ENCODE measurements around the gene ABCA13.

Gene ABCA13

GRCh38 chr7:48132792-48133191 lies 38.5 kb upstream of the ABCA13 start:
- DNase-seq: no peak
- Histone ChIP-seq H3K23ac (ENCODE audit: low read length in 2 of 2) (no peak overlapping the region), H4K8ac (ENCODE audit: low read length) (no peak overlapping the region), H3K27me3 (ENCODE audit: control insufficient read depth in 1 of 2, insufficient read depth in 1 of 2, low read length in 2 of 2) (no peaks in the 10 kb centered on the region), H3K79me1 (replicated peaks; ENCODE audit: low read length, poor library complexity, severe bottlenecking) (no peaks in the 10 kb centered on the region), H3K9ac (ENCODE audit: low read length) (no peak overlapping the region), H2BK5ac (ENCODE audit: low read depth, low read length, poor library complexity, severe bottlenecking) (no peak overlapping the region), H3K9me3 (ENCODE audit: control insufficient read depth, low read length) (no peaks in the 10 kb centered on the region), H3K4me3 (ENCODE audit: insufficient read depth in 1 of 2, low read depth in 1 of 2, low read length in 2 of 2) (no peak overlapping the region), H2AK5ac (ENCODE audit: low read length, severe bottlenecking) (no peak overlapping the region), H2BK120ac (ENCODE audit: low read depth, low read length) (no peak overlapping the region), H2AFZ (ENCODE audit: low read depth, low read length) (no peak overlapping the region), H3K4ac (ENCODE audit: low read depth in 1 of 2, low read length in 2 of 2) (no peak overlapping the region), H3K14ac (ENCODE audit: low read length in 2 of 2) (no peak overlapping the region), H3K18ac (ENCODE audit: low read depth in 1 of 2, low read length in 2 of 2) (no peak overlapping the region), H2BK15ac (ENCODE audit: low read depth, poor library complexity, severe bottlenecking) (no peak overlapping the region), H3K4me1 (ENCODE audit: control insufficient read depth, insufficient read depth, low read depth, low read length) (no peaks in the 10 kb centered on the region), H3K36me3 (ENCODE audit: control insufficient read depth in 1 of 2, insufficient read depth in 2 of 2, low read depth in 1 of 2, low read length in 2 of 2) (no peaks in the 10 kb centered on the region), H3K4me2 (ENCODE audit: low read length, poor library complexity, severe bottlenecking) (no peak overlapping the region), H2BK12ac (ENCODE audit: low read length in 2 of 2) (no peak overlapping the region), H4K91ac (ENCODE audit: low read length) (no peak overlapping the region), H3K27ac (ENCODE audit: low read length, poor library complexity, severe bottlenecking) (no peak overlapping the region)

DNA sequence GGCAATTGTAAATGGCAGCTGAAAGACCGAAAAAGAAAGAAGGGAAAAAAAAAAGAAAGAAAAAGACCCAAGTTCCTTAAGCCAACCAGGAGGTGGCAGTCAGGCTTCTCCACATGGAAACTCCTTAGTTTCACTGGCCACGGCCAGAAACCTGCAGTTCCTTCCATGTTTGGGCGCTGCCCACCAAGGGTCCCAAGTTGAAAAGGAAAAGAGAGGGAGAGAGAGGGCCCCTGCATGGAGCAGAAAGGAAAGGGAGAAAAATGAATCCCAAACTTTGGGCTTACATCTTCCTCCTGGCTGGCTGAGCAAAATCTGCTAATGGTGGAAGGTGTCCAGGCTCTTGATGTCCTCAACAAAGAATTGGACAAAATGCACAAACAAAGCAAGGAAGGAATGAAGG lies 31.8 kb upstream of the ABCA13 start:
- Histone ChIP-seq H3K27ac (ENCODE audit: low read length, poor library complexity, severe bottlenecking) (no peak overlapping the region), H3K18ac (ENCODE audit: low read depth in 1 of 2, low read length in 2 of 2) (no peak overlapping the region), H2AFZ (ENCODE audit: low read depth, low read length) (no peak overlapping the region), H2BK12ac (ENCODE audit: low read length in 2 of 2) (no peak overlapping the region), H4K91ac (ENCODE audit: low read length) (no peak overlapping the region), H2BK5ac (ENCODE audit: low read depth, low read length, poor library complexity, severe bottlenecking) (no peak overlapping the region), H3K14ac (ENCODE audit: low read length in 2 of 2) (no peak overlapping the region), H3K4ac (ENCODE audit: low read depth in 1 of 2, low read length in 2 of 2) (no peak overlapping the region), H3K9ac (ENCODE audit: low read length) (no peak overlapping the region), H3K36me3 (ENCODE audit: control insufficient read depth in 1 of 2, insufficient read depth in 2 of 2, low read depth in 1 of 2, low read length in 2 of 2) (no peaks in the 10 kb centered on the region), H3K9me3 (ENCODE audit: control insufficient read depth, low read length) (no peaks in the 10 kb centered on the region), H3K4me3 (ENCODE audit: insufficient read depth in 1 of 2, low read depth in 1 of 2, low read length in 2 of 2) (no peak overlapping the region), H3K4me2 (ENCODE audit: low read length, poor library complexity, severe bottlenecking) (no peak overlapping the region), H2AK5ac (ENCODE audit: low read length, severe bottlenecking) (no peak overlapping the region), H3K27me3 (ENCODE audit: control insufficient read depth in 1 of 2, insufficient read depth in 1 of 2, low read length in 2 of 2) (no peaks in the 10 kb centered on the region), H3K4me1 (ENCODE audit: control insufficient read depth, insufficient read depth, low read depth, low read length) (peaks cover 4% of the 10 kb centered on the region), H2BK120ac (ENCODE audit: low read depth, low read length) (no peak overlapping the region), H2BK15ac (ENCODE audit: low read depth, poor library complexity, severe bottlenecking) (no peak overlapping the region), H3K79me1 (replicated peaks; ENCODE audit: low read length, poor library complexity, severe bottlenecking) (no peaks in the 10 kb centered on the region), H3K23ac (ENCODE audit: low read length in 2 of 2) (no peak overlapping the region), H4K8ac (ENCODE audit: low read length) (no peak overlapping the region)
- WGBS: 74% methylated on average over 3 of the region's 3 CpGs
- DNase-seq: peak; percentile 11

- H3K4me1 ChIP-seq (ENCODE audit: control insufficient read depth, insufficient read depth, low read depth, low read length): peaks cover 4% of the 10 kb centered on the region
- WGBS: 63% methylated on average over 7 of the region's 7 CpGs
- no peak overlapping the region for H2AFZ ChIP-seq (ENCODE audit: low read depth, low read length)
- no peak overlapping the region for H3K4ac ChIP-seq (ENCODE audit: low read depth in 1 of 2, low read length in 2 of 2)
- H3K18ac ChIP-seq (ENCODE audit: low read depth in 1 of 2, low read length in 2 of 2): no peak overlapping the region
- H3K9me3 ChIP-seq (ENCODE audit: control insufficient read depth, low read length): no peaks in the 10 kb centered on the region
- no peaks in the 10 kb centered on the region for H3K36me3 ChIP-seq (ENCODE audit: control insufficient read depth in 1 of 2, insufficient read depth in 2 of 2, low read depth in 1 of 2, low read length in 2 of 2)
- H2BK120ac ChIP-seq (ENCODE audit: low read depth, low read length): no peak overlapping the region
- no peaks in the 10 kb centered on the region for H3K79me1 ChIP-seq (replicated peaks; ENCODE audit: low read length, poor library complexity, severe bottlenecking)
- no peak overlapping the region for H2AK5ac ChIP-seq (ENCODE audit: low read length, severe bottlenecking)
- no peak overlapping the region for H2BK5ac ChIP-seq (ENCODE audit: low read depth, low read length, poor library complexity, severe bottlenecking)
- no peak overlapping the region for H3K4me2 ChIP-seq (ENCODE audit: low read length, poor library complexity, severe bottlenecking)
- no peak overlapping the region for H3K14ac ChIP-seq (ENCODE audit: low read length in 2 of 2)
- H4K8ac ChIP-seq (ENCODE audit: low read length): no peak overlapping the region
- no peak overlapping the region for H2BK12ac ChIP-seq (ENCODE audit: low read length in 2 of 2)
- no peak overlapping the region for H3K27ac ChIP-seq (ENCODE audit: low read length, poor library complexity, severe bottlenecking)
- no peak overlapping the region for H3K23ac ChIP-seq (ENCODE audit: low read length in 2 of 2)
- no peak overlapping the region for H4K91ac ChIP-seq (ENCODE audit: low read length)
- no peak overlapping the region for H2BK15ac ChIP-seq (ENCODE audit: low read depth, poor library complexity, severe bottlenecking)
- peak overlapping the region in 1 of 2 experiments; percentile 56 for H3K4me3 ChIP-seq (ENCODE audit: insufficient read depth in 1 of 2, low read depth in 1 of 2, low read length in 2 of 2)
- no peaks in the 10 kb centered on the region for H3K27me3 ChIP-seq (ENCODE audit: control insufficient read depth in 1 of 2, insufficient read depth in 1 of 2, low read length in 2 of 2)
- DNase-seq: peak; percentile 28
- H3K9ac ChIP-seq (ENCODE audit: low read length): peak overlapping the region; percentile 11
Observed at GRCh38 chr7:48140001-48140681, 31.1 kb upstream of the ABCA13 start.

DNA sequence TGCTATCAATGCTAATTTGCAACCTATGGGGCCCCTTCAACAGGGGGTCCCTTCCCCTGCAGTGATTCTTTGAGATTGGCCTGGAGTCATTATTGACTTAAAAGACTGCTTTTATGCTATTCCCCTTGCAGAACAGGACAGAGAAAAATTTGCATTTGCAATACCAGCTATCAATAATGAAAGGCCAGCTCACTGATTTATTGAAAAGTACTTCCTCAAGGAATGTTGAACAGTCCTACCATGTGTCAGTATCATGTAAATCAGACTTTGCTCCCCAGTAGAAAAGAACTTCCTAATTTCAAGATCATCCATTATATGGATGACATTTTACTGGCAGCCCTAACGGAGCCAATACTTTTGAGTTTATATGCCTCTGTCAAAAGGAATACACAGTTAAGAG lies 29.7 kb upstream of the ABCA13 start:
- H3K18ac ChIP-seq (ENCODE audit: low read depth in 1 of 2, low read length in 2 of 2): no peak overlapping the region
- no peak overlapping the region for H3K4me3 ChIP-seq (ENCODE audit: insufficient read depth in 1 of 2, low read depth in 1 of 2, low read length in 2 of 2)
- no peaks in the 10 kb centered on the region for H3K79me1 ChIP-seq (replicated peaks; ENCODE audit: low read length, poor library complexity, severe bottlenecking)
- no peak overlapping the region for H2BK15ac ChIP-seq (ENCODE audit: low read depth, poor library complexity, severe bottlenecking)
- H3K23ac ChIP-seq (ENCODE audit: low read length in 2 of 2): no peak overlapping the region
- H2BK12ac ChIP-seq (ENCODE audit: low read length in 2 of 2): no peak overlapping the region
- 75% methylated on average over 1 of the region's 1 CpG for WGBS
- H3K4ac ChIP-seq (ENCODE audit: low read depth in 1 of 2, low read length in 2 of 2): no peak overlapping the region
- no peak overlapping the region for H3K4me2 ChIP-seq (ENCODE audit: low read length, poor library complexity, severe bottlenecking)
- no peak overlapping the region for H2AK5ac ChIP-seq (ENCODE audit: low read length, severe bottlenecking)
- H3K27me3 ChIP-seq (ENCODE audit: control insufficient read depth in 1 of 2, insufficient read depth in 1 of 2, low read length in 2 of 2): no peaks in the 10 kb centered on the region
- no peak overlapping the region for H2BK120ac ChIP-seq (ENCODE audit: low read depth, low read length)
- H2AFZ ChIP-seq (ENCODE audit: low read depth, low read length): no peak overlapping the region
- H4K8ac ChIP-seq (ENCODE audit: low read length): no peak overlapping the region
- H2BK5ac ChIP-seq (ENCODE audit: low read depth, low read length, poor library complexity, severe bottlenecking): no peak overlapping the region
- no peaks in the 10 kb centered on the region for H3K9me3 ChIP-seq (ENCODE audit: control insufficient read depth, low read length)
- H3K4me1 ChIP-seq (ENCODE audit: control insufficient read depth, insufficient read depth, low read depth, low read length): peaks cover 4% of the 10 kb centered on the region
- H3K36me3 ChIP-seq (ENCODE audit: control insufficient read depth in 1 of 2, insufficient read depth in 2 of 2, low read depth in 1 of 2, low read length in 2 of 2): no peaks in the 10 kb centered on the region
- H3K27ac ChIP-seq (ENCODE audit: low read length, poor library complexity, severe bottlenecking): no peak overlapping the region
- no peak overlapping the region for H4K91ac ChIP-seq (ENCODE audit: low read length)
- no peak overlapping the region for H3K14ac ChIP-seq (ENCODE audit: low read length in 2 of 2)
- no peak for DNase-seq
- no peak overlapping the region for H3K9ac ChIP-seq (ENCODE audit: low read length)
